ENCODE measurements around the gene TSNAXIP1. TPM values are rescaled to one million over a fixed set of nuclear protein-coding genes. Genes with fewer than 3 reads are reported as not detected.
A peak's percentile ranks its signal among the peaks of the same experiment; 100 is the strongest.

The TSNAXIP1 gene
- under 1 TPM; 0.20 to 0.25 TPM for total RNA-seq

DNA sequence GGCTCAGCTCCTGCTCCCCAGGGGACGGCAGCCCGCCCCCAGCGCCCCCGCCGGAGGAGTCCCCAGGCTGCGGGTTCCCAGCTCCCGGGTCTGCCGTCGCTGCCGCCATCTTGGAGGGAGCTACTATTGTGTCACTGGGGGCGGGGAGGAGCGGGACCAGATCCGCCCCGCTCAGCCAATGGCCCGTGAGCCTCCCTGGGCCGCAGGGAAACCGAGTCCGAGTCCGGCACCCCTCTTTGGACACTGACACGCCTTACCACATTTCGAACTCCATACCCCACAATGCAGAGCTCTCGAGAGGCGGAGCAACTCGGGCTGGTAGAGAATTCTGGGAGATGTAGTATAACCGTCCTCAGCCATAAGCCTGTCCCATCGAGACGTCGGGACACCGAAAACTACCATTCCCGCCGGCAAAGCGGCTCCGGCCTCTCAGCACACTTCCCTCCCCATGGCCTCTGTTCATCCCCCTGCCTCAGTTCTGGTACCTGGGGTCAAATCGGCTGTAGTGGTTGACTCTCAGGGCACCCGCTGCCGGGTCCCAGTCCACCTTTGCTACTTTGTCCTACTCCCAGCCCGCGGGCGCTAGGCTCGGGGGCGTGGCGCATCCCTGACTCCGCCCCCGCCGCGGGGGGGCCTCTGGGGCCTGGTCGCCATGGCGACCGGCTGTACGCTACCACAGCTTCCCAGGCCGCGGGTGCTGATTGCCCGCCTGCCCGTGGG lies at the start of gene TSNAXIP1, which contains the start of gene RANBP10:
TSNAXIP1 (plus strand) TSS at position 462 of the 720 bp plus-strand sequence. CDS start 261 bp downstream, outside the sequence.
RANBP10 (minus strand) TSS at position 133 of the 720 bp plus-strand sequence; CDS start at position 109, 24 bp downstream.
- H3K4me3 Mint-ChIP-seq, result peak within 1 kb of the TSS; percentile 90
- CTCF ChIA-PET, result interaction anchor here (0.5 to 2.7 kb wide), 25 partner anchors 10 to 326 kb away, joined by 3 to 75 read pairs (median 4); partner anchors contain the start of genes ACD, ATP6V0D1, GFOD2 and PSMB10

GRCh38 chr16:67758006-67758405 lies 48.7 kb upstream of the TSNAXIP1 start:
- ChIA-PET POLR2A (interaction anchor here (0.6 to 1.2 kb wide), 3 partner anchors 39 to 773 kb away, joined by 3 read pairs; partner anchors contain the start of gene GFOD2), CTCF (interaction anchor here (1.4 kb wide), 1 partner anchor 59 kb away, joined by 5 read pairs; no protein-coding TSS in a partner anchor)
- Mint-ChIP-seq H3K4me1 (peaks cover 23% of the 10 kb centered on the region), H3K27ac (no peak overlapping the region), H3K9me3 (no peaks in the 10 kb centered on the region), H3K4me3 (no peak overlapping the region), H3K36me3 (ENCODE audit: low read depth) (peaks cover 7% of the 10 kb centered on the region), H3K27me3 (no peaks in the 10 kb centered on the region)
- no peak for DNase-seq

More for the DNA sequence above, at the start of gene TSNAXIP1, which contains the start of gene RANBP10:
- peak within 1 kb of the TSS; percentile 86 for H3K27ac Mint-ChIP-seq
- POLR2A ChIA-PET, result interaction anchor here (0.8 to 2.2 kb wide), 17 partner anchors 9 to 504 kb away, joined by 3 to 15 read pairs (median 5); partner anchors contain the start of genes ATP6V0D1, CENPT, GFOD2 and NFATC3
- H3K4me1 Mint-ChIP-seq, result peaks cover 40% of the 10 kb centered on the region
- H3K9me3 Mint-ChIP-seq, result no peaks in the 10 kb centered on the region
- H3K36me3 Mint-ChIP-seq (ENCODE audit: low read depth), result peaks cover 35% of the 10 kb centered on the region
- H3K27me3 Mint-ChIP-seq, result no peaks in the 10 kb centered on the region
- DNase-seq, result peak; percentile 98

DNA sequence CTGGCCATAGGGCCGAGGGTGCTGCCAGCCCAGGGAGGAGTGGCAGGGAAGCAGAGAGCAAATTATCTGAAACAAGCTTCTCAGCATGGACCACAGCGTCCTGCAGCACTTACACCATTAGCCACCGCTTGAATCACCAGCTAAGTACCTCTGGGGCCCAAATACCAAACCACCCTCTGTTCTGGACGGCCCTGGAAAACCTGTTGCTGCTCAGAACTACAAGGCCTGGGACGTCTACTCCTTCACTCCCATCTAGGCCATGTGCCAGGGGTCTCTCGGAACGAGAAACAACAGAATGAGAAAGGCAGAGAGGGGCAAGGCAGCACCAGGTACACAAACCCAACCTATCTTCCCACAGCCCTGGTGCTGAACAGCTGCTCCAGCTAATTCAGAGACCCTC lies 47.7 kb upstream of the TSNAXIP1 start:
- no peak overlapping the region for H3K27ac Mint-ChIP-seq
- H3K27me3 Mint-ChIP-seq, result no peaks in the 10 kb centered on the region
- ChIA-PET POLR2A (interaction anchor here (1.2 kb wide), 1 partner anchor 40 kb away, joined by 3 read pairs; the partner anchor contains the start of gene GFOD2), CTCF (interaction anchor here (1.4 kb wide), 1 partner anchor 58 kb away, joined by 5 read pairs; no protein-coding TSS in a partner anchor)
- H3K4me1 Mint-ChIP-seq, result peaks cover 23% of the 10 kb centered on the region
- no peaks in the 10 kb centered on the region for H3K9me3 Mint-ChIP-seq
- no peak for DNase-seq
- peaks cover 3% of the 10 kb centered on the region for H3K36me3 Mint-ChIP-seq (ENCODE audit: low read depth)
- no peak overlapping the region for H3K4me3 Mint-ChIP-seq

DNA sequence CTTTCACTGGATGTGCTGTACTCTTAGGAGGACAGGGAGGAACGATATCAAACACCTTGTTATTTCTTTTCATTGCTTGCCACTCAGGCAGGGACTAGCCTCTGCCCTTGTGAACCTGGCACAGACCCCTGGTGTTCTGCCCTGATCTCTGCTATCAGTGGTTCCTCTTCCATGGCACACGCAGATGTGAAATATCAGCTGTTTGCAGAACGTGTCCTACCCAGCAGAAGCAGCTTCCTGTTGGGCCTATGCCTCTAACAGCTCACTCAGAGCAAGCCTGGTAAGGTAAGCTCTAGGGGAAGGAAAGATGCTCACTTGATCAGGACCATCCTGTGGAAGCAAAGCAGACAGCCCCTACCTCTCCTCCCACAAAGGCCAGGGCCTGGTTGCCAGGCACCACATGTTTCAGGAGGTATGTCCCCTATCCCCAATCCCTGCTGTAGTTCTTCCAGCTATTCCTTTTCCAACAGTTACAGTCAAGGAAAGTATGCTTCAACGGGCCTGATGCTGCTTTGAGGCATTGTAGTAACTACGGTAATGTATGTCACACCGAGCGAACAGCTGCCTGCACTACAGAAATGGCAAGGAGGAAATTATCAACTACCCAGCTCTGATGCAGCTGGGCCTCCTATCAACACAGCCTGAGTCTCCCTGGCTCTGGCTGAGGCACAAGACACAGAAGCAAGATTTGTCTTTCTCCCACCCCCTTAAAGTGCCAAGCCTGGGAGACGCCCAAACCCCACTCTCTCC lies 46.3 kb upstream of the TSNAXIP1 start:
- DNase-seq, result no peak
- POLR2A ChIA-PET, result interaction anchor here (1.0 to 1.2 kb wide), 3 partner anchors 41 to 69 kb away, joined by 3 to 4 read pairs (median 3); partner anchors contain the start of gene GFOD2
- H3K4me1 Mint-ChIP-seq, result peaks cover 23% of the 10 kb centered on the region

GRCh38 chr16:67760956-67761230 lies 45.8 kb upstream of the TSNAXIP1 start:
- POLR2A ChIA-PET, result interaction anchor here (1.0 to 1.2 kb wide), 3 partner anchors 41 to 69 kb away, joined by 3 to 4 read pairs (median 3); partner anchors contain the start of gene GFOD2

More for the DNA sequence above, 46.3 kb upstream of the TSNAXIP1 start:
- Mint-ChIP-seq H3K9me3 (no peaks in the 10 kb centered on the region), H3K27me3 (no peaks in the 10 kb centered on the region), H3K36me3 (ENCODE audit: low read depth) (peaks cover 3% of the 10 kb centered on the region), H3K4me3 (no peak overlapping the region), H3K27ac (peak overlapping the region; percentile 54)
- CTCF ChIA-PET, result interaction anchor here (1.3 to 1.8 kb wide), 2 partner anchors 56 to 279 kb away, joined by 3 to 4 read pairs; partner anchors contain the start of gene ATP6V0D1

GRCh38 chr16:67761924-67762323 lies 44.8 kb upstream of the TSNAXIP1 start:
- no peaks in the 10 kb centered on the region for H3K9me3 Mint-ChIP-seq
- POLR2A ChIA-PET, result interaction anchor here (1.2 kb wide), 1 partner anchor 43 kb away, joined by 3 read pairs; the partner anchor contains the start of gene GFOD2
- no peak for DNase-seq
- H3K27me3 Mint-ChIP-seq, result no peaks in the 10 kb centered on the region
- H3K4me1 Mint-ChIP-seq, result peaks cover 23% of the 10 kb centered on the region
- CTCF ChIA-PET, result interaction anchor here (1.8 kb wide), 1 partner anchor 281 kb away, joined by 4 read pairs; the partner anchor contains the start of gene ATP6V0D1
- no peak overlapping the region for H3K27ac Mint-ChIP-seq
- no peak overlapping the region for H3K4me3 Mint-ChIP-seq
- H3K36me3 Mint-ChIP-seq (ENCODE audit: low read depth), result peaks cover 10% of the 10 kb centered on the region

More at GRCh38 chr16:67760956-67761230, 45.8 kb upstream of the TSNAXIP1 start:
- H3K36me3 Mint-ChIP-seq (ENCODE audit: low read depth), result peaks cover 5% of the 10 kb centered on the region
- no peak for DNase-seq
- peaks cover 23% of the 10 kb centered on the region for H3K4me1 Mint-ChIP-seq
- CTCF ChIA-PET, result interaction anchor here (1.8 kb wide), 1 partner anchor 280 kb away, joined by 4 read pairs; the partner anchor contains the start of gene ATP6V0D1
- H3K27ac Mint-ChIP-seq, result peak overlapping the region; percentile 54
- no peaks in the 10 kb centered on the region for H3K9me3 Mint-ChIP-seq
- no peak overlapping the region for H3K4me3 Mint-ChIP-seq
- H3K27me3 Mint-ChIP-seq, result no peaks in the 10 kb centered on the region

- Mint-ChIP-seq H3K27me3 (no peaks in the 10 kb centered on the region), H3K4me3 (no peak overlapping the region), H3K27ac (no peak overlapping the region), H3K36me3 (ENCODE audit: low read depth) (peaks cover 10% of the 10 kb centered on the region), H3K9me3 (no peaks in the 10 kb centered on the region), H3K4me1 (peaks cover 23% of the 10 kb centered on the region)
- POLR2A ChIA-PET, result no interaction called here
- CTCF ChIA-PET, result interaction anchor here (0.6 to 1.0 kb wide), 2 partner anchors 54 to 246 kb away, joined by 3 to 4 read pairs; no protein-coding TSS in a partner anchor
- DNase-seq, result no peak
Observed at GRCh38 chr16:67762385-67762784, 44.3 kb upstream of the TSNAXIP1 start.

- ChIA-PET POLR2A (no interaction called here), CTCF (interaction anchor here (1.0 kb wide), 1 partner anchor 53 kb away, joined by 3 read pairs; no protein-coding TSS in a partner anchor)
- H3K36me3 Mint-ChIP-seq (ENCODE audit: low read depth), result peaks cover 10% of the 10 kb centered on the region
- H3K27ac Mint-ChIP-seq, result no peak overlapping the region
- peaks cover 23% of the 10 kb centered on the region for H3K4me1 Mint-ChIP-seq
- H3K27me3 Mint-ChIP-seq, result no peaks in the 10 kb centered on the region
- no peaks in the 10 kb centered on the region for H3K9me3 Mint-ChIP-seq
- no peak for DNase-seq
- no peak overlapping the region for H3K4me3 Mint-ChIP-seq
Observed at GRCh38 chr16:67763066-67763465, 43.6 kb upstream of the TSNAXIP1 start.

GRCh38 chr16:67764158-67764667 lies 42.5 kb upstream of the TSNAXIP1 start:
- CTCF ChIA-PET, result no interaction called here
- POLR2A ChIA-PET, result no interaction called here
- no peaks in the 10 kb centered on the region for H3K9me3 Mint-ChIP-seq
- no peak overlapping the region for H3K27ac Mint-ChIP-seq
- peaks cover 23% of the 10 kb centered on the region for H3K4me1 Mint-ChIP-seq
- peaks cover 10% of the 10 kb centered on the region for H3K36me3 Mint-ChIP-seq (ENCODE audit: low read depth)
- no peak for DNase-seq
- no peak overlapping the region for H3K4me3 Mint-ChIP-seq
- H3K27me3 Mint-ChIP-seq, result no peaks in the 10 kb centered on the region

DNA sequence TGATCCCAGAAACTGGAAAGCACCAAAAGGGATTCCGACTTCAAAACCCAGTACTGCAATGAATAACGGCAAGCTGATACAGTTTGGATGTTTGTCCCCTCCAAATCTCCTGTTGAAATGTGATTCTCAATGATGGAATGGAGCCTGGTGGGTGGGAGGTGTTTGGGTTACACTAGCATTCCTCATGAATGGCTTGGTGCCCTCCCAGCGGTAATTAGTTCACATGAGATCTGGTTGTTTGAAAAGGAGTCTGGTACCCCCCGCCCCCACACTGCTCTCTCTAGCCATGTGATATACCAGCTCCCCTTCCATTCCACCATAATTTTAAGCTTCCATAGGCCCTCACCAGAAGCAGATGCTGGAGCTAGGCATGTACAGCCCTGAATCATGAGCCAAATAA lies 40.4 kb upstream of the TSNAXIP1 start:
- Mint-ChIP-seq H3K36me3 (ENCODE audit: low read depth) (peaks cover 19% of the 10 kb centered on the region), H3K4me1 (peaks cover 7% of the 10 kb centered on the region), H3K9me3 (no peaks in the 10 kb centered on the region), H3K27ac (no peak overlapping the region), H3K27me3 (no peaks in the 10 kb centered on the region), H3K4me3 (no peak overlapping the region)
- no peak for DNase-seq
- ChIA-PET CTCF (no interaction called here), POLR2A (interaction anchor here (1.8 kb wide), 1 partner anchor 14 kb away, joined by 5 read pairs; no protein-coding TSS in a partner anchor)

DNA sequence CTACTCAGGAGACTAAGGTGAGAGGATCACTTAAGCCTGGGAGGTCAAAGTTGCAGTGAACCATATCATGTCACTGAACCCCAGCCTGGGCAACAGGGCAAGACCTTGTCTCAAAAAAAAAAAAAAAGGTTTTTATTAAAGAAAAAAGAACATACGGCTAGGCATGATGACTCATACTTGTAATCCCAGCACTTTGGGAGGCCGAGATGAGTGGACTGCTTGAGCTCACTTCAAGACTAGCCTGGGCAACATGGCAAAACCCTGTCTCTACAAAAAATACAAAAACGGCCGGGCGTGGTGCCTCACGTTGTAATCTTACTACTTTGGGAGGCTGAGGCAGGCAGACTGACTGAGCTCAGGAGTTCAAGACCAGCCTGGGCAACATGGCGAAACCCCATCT lies 38.7 kb upstream of the TSNAXIP1 start:
- no peaks in the 10 kb centered on the region for H3K9me3 Mint-ChIP-seq
- no peaks in the 10 kb centered on the region for H3K27me3 Mint-ChIP-seq

GRCh38 chr16:67770346-67770991 lies 36.2 kb upstream of the TSNAXIP1 start:
- Mint-ChIP-seq H3K9me3 (no peaks in the 10 kb centered on the region), H3K4me1 (no peaks in the 10 kb centered on the region), H3K27ac (no peak overlapping the region), H3K4me3 (no peak overlapping the region), H3K27me3 (no peaks in the 10 kb centered on the region), H3K36me3 (ENCODE audit: low read depth) (peaks cover 30% of the 10 kb centered on the region)
- ChIA-PET CTCF (interaction anchor here (1.1 kb wide), 2 partner anchors 10 to 42 kb away, joined by 3 read pairs; no protein-coding TSS in a partner anchor), POLR2A (no interaction called here)
- no peak for DNase-seq

More for the DNA sequence above, 38.7 kb upstream of the TSNAXIP1 start:
- H3K36me3 Mint-ChIP-seq (ENCODE audit: low read depth), result peaks cover 30% of the 10 kb centered on the region
- H3K27ac Mint-ChIP-seq, result no peak overlapping the region
- CTCF ChIA-PET, result interaction anchor here (0.8 kb wide), 1 partner anchor 48 kb away, joined by 3 read pairs; no protein-coding TSS in a partner anchor
- DNase-seq, result no peak
- H3K4me1 Mint-ChIP-seq, result no peaks in the 10 kb centered on the region
- no peak overlapping the region for H3K4me3 Mint-ChIP-seq
- POLR2A ChIA-PET, result no interaction called here

All from activated CD4-positive, alpha-beta memory T cell treated with anti-CD3 and anti-CD28 coated beads, Interleukin-2, amount 10 ng/mL, durations not matched to agents 7 days and 5 days (primary cell).